ENCODE results near the gene TMEM135.

Gene TMEM135

DNA sequence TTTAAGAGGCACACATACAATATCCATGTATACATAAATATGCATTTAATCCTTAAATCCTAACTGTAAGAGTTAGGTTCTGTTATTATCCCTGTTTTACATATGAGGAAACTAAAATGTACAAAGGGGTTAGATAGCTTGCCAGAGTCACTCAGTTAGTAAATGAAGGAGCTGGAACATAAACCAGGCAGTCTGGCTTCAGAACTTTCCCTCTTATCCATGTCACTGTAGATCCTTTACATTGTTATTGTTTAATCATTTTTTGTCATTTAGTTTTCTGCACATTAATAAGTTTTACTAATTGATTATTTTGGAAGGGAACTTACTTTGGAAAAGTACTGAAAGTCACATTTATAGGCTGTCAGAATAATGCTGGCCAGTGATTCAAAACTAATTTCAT lies 282.4 kb downstream of the TMEM135 start:
- no peak for DNase-seq

DNA sequence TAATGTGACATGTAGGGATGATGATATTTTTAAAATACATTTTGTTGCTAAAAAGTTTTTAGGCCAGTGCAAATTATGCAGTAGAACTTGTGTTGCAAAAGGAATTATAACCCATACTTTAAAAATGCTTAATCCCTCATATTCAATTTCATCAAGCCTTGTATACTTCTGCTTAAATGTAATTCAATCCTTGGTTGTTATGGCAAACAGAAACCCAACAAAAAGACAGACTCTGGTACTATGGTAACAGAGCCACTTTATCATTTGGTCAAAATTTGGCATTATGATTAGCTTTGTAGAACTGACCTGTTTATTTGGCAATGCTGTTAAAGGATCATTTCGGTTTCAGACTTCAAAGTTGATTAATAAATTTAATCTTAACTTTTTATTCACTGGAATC lies 284.8 kb downstream of the TMEM135 start:
- no peak for DNase-seq

DNA sequence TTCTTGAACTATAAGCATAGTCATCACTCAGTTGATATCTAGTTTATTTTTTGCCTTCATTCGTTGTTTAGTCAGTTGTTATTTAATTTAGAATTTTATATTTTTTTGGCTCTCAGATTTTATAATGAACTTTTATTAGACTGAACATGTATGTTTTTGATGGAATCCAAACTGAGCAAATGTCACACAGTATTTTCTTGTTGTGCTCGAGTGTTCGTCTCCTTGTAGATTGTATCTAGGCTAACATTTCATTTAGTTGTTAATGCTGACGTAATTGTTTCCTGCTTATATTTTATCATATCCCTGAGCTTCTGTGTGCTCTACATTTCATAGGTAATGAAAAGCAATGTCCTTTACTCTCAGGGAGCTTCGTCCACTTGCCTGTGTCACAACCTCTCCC lies 286.2 kb downstream of the TMEM135 start:
- no peak for DNase-seq

DNA sequence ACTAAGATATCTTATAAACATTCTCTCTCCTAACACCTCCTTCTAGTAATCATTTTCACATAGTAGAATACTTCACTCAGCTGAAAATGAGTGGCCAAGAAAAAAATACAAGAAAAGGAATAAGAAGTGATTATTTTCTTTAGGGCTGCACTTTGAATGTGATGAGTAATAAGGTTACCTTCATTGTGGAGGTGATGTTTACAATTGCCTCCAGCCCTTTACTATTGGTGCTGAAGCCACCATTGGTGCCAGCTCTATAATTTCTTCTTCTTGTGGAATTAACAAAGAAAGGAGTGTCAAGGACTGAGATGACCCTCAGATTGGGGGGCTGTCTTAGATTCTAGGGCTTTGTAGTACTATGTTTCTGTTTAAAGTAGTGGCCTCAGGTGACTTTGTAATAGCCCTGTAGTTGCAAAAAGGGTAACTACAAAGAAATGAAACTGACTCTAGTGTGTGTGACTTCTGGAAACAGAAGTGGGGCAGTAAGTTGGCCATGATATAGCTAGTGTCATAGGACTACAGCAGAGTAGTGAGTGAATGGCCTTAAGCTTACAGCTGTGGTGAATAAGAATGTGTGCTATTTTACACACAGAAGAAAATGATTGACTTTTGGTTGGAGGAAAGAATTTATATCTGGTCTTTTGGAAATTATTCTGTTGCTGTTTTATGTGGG lies 287.2 kb downstream of the TMEM135 start:
- DNase-seq = no peak

DNA sequence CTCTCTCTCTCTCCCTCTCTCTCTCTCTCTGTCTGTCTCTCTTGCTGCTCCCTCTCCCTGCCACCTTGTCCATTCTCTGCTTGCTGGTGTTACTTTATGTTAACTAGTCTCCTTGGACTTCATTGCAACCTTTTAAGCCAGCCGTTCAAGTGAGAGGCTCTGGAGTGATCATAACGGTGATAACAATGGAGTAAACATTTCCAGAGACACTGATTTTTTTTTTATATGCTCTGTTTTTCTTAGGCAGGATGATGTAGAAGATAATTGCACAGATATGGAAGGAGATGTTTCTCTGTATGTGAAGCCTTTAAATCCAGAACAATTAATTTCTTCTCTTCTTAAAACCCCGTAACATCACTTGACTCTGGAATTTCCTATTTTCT lies 287.7 kb downstream of the TMEM135 start:
- no peak for DNase-seq

DNA sequence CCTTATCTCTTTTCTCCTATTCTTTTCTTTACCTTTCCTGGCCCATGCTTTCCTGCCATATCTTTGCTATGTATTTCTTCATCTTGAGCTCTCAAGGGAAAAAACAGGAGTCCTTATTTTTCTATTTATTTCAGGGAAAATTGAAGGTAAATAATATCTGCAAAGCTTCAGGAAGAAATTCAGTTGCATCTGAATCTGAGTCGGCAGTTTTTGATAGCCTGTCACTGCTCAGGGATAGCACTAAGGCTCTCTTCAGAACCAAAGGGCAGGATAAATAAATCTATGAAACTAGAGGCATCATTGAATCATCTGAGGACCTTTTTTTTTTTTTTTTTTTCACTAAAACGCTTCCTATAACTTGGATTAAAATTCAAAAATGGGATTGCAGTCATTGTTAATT lies 288.9 kb downstream of the TMEM135 start:
- no peak for DNase-seq

DNA sequence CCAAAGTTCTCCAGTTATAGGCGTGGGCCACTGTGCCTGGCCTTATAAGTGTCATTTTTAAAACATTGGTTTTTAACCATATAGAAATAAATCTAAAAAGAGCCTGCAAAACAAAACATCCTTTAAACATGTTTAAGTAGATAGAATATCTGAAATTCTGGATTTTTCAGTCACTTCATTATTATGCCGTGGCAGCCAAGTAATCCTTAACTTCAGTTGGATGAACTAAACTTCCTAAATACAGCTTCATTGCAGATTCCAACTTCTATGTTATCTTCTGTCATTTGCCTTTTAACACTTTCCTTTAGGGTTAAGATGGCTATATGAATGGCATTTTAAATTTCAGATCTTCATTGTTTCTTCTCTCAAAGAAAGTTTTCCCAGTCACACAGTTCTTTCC lies 291.4 kb downstream of the TMEM135 start:
- no peak for DNase-seq

DNA sequence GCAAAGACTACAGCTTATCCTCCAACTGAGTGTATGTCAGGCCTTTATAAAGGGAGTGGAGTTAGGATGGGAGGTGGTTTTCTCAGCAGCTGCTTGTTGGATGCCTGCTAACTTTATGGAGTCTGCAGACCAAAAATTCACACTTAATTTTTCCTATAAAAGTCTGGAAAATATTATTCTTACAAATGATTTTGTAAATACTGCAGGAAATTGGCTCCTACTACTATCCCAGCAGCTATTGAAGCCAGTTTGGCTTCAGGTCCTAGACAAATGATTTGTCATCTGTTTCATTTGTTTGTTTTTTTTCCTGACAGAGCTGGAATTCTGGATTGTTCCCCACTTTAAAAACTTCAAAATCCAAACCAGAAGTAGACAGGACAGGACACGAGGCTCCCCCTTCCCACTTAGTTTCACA lies 292.5 kb downstream of the TMEM135 start:
- no peak for DNase-seq

DNA sequence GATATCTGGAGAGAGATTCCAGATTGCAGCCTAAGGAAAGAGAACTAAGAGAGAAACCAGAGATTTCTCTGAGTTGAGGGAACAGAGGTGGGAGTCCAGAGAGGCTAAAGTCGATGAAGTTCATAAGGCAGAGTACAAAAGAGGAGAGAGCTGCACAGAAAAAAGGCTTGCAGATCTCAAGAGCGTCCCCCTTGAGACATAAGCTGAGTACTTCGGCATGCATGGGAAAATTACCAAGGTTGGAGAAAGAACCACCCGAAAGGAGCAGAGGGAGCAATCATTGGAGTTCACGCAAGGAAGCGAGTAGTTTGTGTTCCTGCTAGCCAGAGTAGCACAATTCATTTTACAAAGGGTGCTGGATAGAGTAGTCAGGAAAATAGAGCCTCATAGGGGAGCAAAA lies 293.5 kb downstream of the TMEM135 start:
- DNase-seq = no peak

DNA sequence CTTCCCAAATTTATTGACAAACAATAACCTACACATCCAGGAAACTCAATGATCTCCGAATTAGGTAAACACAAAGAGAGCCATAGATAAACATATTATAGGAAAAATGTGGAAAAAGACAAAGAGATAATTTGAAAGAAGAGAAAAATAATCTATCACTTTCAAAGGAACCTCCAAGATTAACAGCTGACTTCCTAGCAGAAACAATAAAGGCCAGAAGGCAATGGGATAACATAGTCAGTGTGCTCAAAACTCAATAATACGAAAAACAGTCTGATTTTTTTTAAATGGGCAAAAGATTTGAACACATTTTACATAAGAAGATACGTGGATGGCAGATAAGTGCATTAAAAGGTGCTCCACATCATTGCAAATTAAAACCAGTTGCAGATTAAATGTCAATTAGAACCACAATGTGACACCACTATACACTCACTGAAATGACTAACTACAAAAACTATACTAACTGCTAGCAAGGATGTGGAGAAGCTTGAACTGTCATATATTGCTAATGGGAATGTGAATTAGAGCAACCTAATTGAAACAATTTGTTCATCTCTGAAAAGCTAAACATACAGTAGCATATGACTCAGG lies 300.4 kb downstream of the TMEM135 start:
- DNase-seq = no peak

DNA sequence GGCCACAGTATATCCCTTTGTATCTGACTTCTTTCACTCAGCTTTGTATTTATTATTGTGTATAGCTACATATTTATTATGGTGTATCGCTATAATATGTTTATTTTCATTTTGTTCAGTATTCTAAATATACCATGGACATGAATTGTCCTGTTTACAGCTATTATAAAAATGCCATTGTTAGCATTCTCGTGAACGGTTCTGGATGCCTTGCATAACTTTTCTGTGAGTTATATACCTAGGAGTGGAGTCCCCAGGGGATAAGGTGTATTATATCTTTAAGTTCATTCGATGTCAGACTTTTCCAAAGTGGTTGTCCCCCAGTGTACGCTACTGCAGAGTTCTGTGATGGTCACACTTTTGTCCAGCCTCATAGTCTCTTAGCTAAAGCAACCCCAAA lies 301.7 kb downstream of the TMEM135 start:
- DNase-seq = no peak

DNA sequence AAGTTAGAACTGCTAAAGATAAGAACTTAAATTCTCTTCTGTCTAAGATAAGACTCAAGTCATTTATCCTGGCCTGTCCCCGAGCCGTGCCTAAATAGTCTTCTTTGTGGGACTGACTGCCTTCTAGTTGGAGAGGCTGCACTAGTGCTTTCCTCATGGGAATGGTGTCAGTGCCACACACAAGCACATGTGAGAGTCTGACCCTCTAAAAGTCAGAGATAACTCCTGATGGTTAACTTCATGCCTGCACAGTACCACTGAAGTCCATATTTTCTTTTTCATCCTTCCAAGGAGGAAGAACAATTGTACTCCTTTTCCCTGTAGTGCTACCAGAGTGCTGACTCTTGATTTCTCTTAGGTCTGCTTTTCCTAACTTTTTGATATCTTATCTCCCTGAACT lies 309.7 kb downstream of the TMEM135 start:
- no peak for DNase-seq

DNA sequence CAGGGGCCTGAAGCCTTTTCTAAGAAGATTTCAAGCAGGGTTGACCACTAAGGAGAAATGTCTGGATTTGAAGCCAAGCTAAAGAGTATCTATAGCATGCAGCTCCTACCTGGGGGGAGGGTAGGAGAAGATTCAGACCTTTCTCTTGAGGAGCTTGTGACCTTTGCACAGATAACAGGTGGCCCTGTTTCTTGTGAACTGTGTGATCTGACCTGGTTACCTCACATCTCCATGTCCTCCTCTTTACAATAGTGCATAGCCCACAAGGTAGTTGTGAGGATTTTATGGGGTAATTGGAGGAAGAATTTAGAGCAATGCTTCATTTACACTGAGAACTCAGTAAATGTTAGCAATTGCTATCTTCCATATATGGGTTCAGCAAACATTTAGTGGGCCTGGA lies 310.1 kb downstream of the TMEM135 start:
- DNase-seq = no peak

DNA sequence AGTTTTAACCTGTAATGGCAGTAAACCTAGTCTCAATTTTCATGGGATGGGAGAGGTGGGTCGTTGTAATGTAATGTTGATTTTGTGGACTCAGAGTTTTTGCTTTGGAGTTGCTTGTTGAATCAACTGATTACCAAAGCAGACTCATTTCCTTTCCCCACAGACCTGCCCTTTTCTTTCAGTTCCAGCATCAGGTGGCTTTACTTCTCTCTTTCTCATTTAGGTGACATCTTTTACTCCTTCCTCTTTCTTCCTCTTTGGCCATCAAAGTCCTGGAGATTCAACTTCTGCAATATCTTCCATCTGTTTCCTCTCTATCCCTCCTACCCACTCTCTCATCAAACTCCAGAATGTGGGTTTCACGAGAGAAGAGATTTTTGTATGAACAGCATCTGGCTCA lies 313.9 kb downstream of the TMEM135 start:
- no peak for DNase-seq

DNA sequence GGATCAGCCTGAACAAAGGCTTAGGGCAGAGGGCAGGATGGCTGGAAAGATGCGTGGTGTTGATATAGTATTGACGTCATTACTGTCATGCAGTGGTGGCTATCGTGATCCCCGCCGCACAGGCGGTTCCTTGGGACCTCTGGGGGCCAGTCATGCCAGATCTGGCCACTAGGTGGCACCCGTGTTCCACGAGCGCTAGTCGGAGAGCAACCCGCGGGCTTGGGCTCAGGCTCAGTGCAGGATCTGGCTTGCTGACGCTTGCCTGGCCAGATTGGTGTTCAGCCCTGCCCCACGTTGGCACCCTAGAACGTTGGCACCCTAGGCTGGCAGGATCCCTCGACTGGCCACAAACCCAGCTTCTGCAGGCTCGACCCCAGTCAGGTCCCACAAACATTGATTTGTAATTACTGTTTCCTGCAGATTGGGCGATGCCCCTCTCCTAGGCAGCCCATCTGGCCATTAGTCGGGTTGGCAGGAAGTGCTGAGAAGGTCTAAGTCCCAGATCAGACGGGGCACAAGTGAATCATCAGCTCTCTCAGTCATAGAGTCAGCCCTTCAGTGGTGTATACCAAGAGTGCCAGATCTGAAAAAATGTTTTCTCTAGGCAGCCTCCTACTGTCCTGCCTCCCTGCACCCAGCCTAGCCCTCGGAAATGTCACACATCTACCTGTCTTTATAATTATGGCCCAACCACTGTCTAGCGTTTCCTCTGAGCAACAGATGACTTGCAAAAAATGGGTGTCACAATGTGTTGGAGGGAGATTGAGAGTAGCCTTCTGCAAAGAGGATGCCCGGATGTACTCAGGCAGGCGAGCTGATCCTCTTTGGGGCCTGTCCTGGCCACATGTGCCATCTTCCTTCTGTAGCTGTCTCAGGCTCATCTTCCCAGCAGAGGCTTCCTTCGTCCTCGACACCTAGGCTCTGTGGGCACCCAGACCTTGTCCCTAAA lies 315.3 kb downstream of the TMEM135 start:
- DNase-seq = peak; percentile 88

DNA sequence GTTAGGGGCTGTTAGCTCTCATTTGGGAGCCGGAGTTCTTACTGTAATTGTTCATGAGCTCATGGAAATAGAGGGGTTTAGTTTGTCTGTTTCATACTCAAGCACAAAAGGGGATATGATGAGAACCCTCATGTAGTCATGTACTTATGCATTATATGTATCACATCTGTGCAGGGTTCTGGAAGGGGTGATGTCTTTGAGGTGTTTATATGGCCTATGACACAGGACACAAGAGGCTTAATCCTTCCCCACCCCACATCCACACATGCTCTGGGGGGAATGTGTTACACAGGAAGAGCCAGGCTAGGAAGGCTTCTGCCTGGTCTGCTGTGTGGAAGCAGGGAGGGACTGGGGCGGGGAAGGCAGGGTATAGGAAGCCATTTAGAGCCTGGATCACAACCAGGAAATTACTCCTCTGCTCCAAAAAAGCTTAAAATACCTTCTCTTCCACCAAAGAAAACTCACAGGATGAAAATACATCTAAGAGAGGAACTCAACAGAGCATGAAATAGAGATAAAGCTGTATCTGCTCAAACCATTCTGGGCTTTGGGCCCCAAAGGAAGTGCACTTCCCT lies 316.1 kb downstream of the TMEM135 start:
- no peak for DNase-seq

DNA sequence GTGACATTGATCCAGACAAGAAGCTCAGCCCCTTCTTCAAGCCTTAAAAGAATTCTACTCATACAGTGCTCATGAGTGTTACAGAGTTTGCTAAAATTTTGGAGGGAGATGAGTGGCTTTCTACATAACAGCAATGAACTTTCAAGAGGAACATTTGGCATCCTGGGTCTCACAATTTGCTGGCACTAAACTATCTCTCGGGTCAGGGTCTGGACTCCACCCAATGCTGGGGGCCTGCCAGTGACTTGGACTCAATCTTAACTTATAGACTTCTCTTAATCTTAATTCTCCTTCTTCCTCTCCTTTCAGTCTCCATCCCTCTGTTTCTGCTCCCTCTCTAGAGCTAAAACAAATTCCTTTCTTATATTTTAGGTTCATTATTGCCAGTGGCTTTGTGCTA lies 317.9 kb downstream of the TMEM135 start:
- DNase-seq = no peak

DNA sequence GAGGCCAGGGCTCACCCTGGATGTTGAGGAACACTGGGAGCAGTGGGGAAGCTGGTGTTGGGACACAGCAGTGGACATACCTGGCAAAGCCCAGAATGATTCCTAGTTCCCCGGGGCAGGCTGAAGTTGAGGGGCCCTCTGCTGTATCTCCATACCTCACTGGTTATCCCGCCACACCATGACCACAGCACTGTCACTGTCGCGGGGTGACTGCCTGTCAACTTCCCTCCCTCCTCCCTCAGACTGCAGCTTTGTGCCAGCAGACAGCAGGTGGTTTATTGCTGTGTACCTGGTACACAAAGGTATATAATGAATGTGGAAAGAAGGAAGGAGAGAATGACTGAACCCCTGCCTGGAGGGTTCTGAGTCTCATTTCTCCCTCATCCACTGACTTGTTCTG lies 318.7 kb downstream of the TMEM135 start:
- no peak for DNase-seq

DNA sequence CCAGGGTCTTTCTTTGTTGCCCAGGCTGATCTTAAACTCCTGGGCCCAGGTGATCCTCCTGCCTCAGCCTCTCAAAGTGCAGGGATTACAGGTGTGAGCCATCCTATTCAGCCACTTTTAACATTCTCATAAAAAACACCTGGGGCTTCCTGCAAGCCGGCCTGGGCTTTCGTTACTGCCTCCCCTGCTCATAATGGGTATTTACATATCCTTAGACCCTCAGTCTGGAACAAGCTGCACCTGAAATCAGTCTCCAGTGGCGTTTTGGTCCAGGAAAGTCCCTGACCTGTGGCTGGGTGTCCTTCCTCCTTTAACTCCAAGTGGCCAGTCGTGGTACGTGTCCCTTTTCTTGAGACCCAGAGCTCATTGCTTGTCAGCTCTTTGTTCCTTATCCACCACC lies 320.7 kb downstream of the TMEM135 start:
- DNase-seq = no peak

DNA sequence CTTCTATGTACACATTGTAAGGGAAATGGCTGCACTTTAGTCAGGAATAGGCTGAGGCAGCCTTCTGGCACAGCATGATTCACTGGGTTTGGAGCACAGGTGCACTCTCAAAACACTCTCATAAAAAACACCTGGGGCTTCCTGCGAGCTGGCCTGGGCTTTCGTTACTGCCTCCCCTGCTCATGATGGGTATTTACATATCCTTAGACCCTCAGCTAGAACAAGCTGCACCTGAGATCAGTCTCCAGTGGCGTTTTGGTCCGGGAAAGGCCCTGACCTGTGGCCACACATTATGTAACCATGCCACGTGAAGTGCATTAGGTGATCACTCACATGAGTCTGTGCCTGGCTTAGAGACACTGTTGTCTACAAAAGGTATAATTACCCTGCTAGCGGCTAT lies 321.7 kb downstream of the TMEM135 start:
- DNase-seq = no peak

DNA sequence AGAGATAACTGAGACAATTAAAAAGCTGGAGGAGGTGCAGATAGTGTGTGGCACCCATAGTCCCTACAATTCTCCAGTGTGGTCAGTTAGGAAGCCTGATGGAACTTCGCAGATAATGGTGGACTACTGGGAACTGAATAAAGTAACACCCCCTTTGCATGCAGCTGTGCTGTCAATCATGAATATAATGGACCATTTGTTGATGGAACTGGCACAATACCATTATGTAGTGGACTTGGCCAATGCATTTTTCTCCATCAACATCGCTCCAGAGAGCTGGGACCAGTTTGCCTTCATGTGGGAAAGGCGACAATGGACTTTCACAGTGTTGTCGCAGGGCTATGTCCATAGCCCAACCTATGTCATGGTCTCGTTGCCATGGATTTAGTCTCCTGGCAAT lies 324.2 kb downstream of the TMEM135 start:
- DNase-seq = no peak

DNA sequence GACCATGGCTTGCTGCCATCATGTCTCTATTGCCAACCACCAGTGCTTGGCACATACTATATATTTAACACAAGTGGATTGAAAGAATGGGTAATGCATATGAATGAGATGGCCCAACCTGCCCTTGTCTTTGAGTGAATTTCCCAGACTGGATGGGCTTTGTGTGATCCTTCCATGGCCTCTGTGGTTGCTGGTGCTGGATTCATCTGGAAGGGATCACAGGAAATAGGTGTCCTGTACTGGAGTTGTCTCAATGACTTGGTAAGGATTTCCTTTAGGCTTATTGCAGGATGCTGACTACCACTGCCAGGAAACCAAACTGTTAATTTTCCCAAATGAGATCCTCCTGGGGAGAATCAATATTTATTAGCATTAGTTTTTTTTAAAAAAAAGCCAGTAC lies 328.6 kb downstream of the TMEM135 start:
- no peak for DNase-seq

DNA sequence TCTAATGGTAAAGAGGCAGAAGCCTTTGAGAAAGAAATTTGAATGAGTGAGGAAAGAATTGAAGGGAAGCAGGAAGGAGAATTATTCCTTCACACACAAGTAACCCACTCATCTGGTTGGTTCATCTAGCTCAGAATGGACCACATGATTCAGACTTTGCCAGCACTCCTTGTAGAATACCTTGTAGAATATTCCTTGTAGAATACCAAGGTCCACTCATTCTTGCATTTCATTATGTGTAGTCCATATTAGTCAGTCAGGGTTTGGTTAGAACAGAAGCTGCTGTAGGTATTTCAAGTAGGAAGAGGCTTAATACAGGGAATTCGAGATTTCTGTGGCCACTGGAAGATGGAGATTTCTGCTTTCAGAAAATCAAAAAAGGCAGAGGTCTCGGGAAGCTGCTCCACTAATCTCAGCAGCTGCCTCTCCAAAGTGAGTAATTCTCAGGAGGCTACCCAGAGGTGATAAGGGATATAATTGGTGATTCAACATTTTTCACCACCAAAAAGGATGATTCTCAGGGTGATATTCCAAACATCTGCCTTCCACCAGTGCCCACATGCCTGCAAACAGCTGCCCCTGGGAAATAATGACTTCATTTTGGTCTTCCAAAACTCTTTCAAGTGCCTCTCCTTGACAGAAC lies 329.1 kb downstream of the TMEM135 start:
- DNase-seq = no peak

All from activated CD4-positive, alpha-beta T cell treated with anti-CD3 and anti-CD28 coated beads, Interleukin-2, amount 50 U/mL, for 16 hours (primary cell).